NCI-H2171 (cell line): ENCODE measurements around the gene ATP6V1G1.
"Not testable (repeated sequence)": the region's sequence is repeated elsewhere in the genome, so short reads cannot be mapped to it uniquely, and the experiment has no call there.

Source experiments
- DNase-seq: peaks from one replicate; lab custom pipeline; 2025; lab: John Stamatoyannopoulos, UW

Gene ATP6V1G1

GRCh38 chr9:114578134-114578533 lies 9.4 kb upstream of the ATP6V1G1 start:
- not testable (repeated sequence) for DNase-seq

GRCh38 chr9:114580609-114581193 lies 6.9 kb upstream of the ATP6V1G1 start:
- no peak for DNase-seq

- DNase-seq = no peak
Observed at GRCh38 chr9:114583371-114584155, 4.0 kb upstream of the ATP6V1G1 start.

GRCh38 chr9:114588210-114588609 lies 641 bp downstream of the ATP6V1G1 start:
- DNase-seq = no peak

- no peak for DNase-seq
Observed at GRCh38 chr9:114588651-114589526, 1.3 kb downstream of the ATP6V1G1 start.

- no peak for DNase-seq
Observed at GRCh38 chr9:114590328-114590727, 2.8 kb downstream of the ATP6V1G1 start.

GRCh38 chr9:114591291-114591787 lies 3.8 kb downstream of the ATP6V1G1 start:
- DNase-seq = no peak

GRCh38 chr9:114591849-114592248 lies 4.3 kb downstream of the ATP6V1G1 start:
- no peak for DNase-seq

GRCh38 chr9:114592356-114592755 lies 4.8 kb downstream of the ATP6V1G1 start:
- DNase-seq = no peak

GRCh38 chr9:114594136-114594535 lies 6.6 kb downstream of the ATP6V1G1 start:
- no peak for DNase-seq

- DNase-seq = not testable (repeated sequence)
Observed at GRCh38 chr9:114600502-114601248, 13.1 kb downstream of the ATP6V1G1 start.

- not testable (repeated sequence) for DNase-seq
Observed at GRCh38 chr9:114601787-114602186, 14.2 kb downstream of the ATP6V1G1 start.

- DNase-seq = no peak
Observed at GRCh38 chr9:114602620-114603019, 15.1 kb downstream of the ATP6V1G1 start.

GRCh38 chr9:114603248-114603647 lies 15.7 kb downstream of the ATP6V1G1 start:
- DNase-seq = no peak

- DNase-seq = no peak
Observed at GRCh38 chr9:114604989-114605388, 17.4 kb downstream of the ATP6V1G1 start.

- DNase-seq = no peak
Observed at GRCh38 chr9:114606068-114606467, 18.5 kb downstream of the ATP6V1G1 start.

- no peak for DNase-seq
Observed at GRCh38 chr9:114606597-114607207, 19.1 kb downstream of the ATP6V1G1 start.

GRCh38 chr9:114607671-114608524 lies 20.3 kb downstream of the ATP6V1G1 start:
- no peak for DNase-seq

- DNase-seq = no peak
Observed at GRCh38 chr9:114608525-114608796, 20.9 kb downstream of the ATP6V1G1 start.

- peak; percentile 61 for DNase-seq
Observed at GRCh38 chr9:114611516-114612271, 24.1 kb downstream of the ATP6V1G1 start.
